ENCODE results near the gene NTM. TPM values are rescaled to one million over a fixed set of nuclear protein-coding genes. Genes with fewer than 3 reads are reported as not detected.

The NTM gene
- total RNA-seq, 1 experiment from 2014 or later, result not detected

DNA sequence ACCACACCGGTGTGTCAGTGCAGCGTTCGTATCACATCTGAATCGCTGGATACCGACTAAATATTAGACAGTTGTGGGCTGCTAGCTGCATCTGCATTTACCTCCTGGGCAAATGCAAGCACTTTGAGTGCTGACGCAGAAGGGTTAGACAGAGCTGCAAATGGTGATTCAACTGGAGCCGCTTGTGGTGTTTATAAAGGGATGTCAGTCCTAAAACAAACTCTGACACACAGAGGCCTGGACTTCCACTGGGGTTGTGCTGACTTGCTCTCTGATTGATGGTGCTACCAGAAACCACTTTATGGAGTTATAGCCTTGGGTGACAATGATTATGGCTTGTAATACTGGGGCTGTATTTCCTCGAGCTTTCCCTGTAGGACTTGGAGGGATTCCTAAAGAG, 374.4 kb downstream of the NTM start:
- Histone ChIP-seq H3K4me3 (replicated peaks in 1 of 2; ENCODE audit: low read depth in 1 of 2, low read length in 2 of 2) (no peak overlapping the region), H3K27ac (ENCODE audit: low read depth, low read length) (no peak overlapping the region), H2AFZ (ENCODE audit: low read depth, low read length, poor library complexity, severe bottlenecking) (no peak overlapping the region), H3K4me2 (ENCODE audit: low read length) (no peak overlapping the region), H3K36me3 (ENCODE audit: control insufficient read depth in 1 of 2, insufficient read depth in 2 of 2, low read length in 2 of 2) (no peaks in the 10 kb centered on the region), H3K9ac (ENCODE audit: low read length) (no peak overlapping the region), H3K9me2 (ENCODE audit: insufficient read depth) (no peaks in the 10 kb centered on the region), H4K20me1 (ENCODE audit: insufficient read depth) (no peaks in the 10 kb centered on the region), H3K4me1 (ENCODE audit: control insufficient read depth in 1 of 2, insufficient read depth in 2 of 2, low read length in 2 of 2) (no peaks in the 10 kb centered on the region), H3K79me2 (ENCODE audit: insufficient read depth, low read length) (no peaks in the 10 kb centered on the region), H3K27me3 (ENCODE audit: insufficient read depth, low read length) (no peaks in the 10 kb centered on the region), H3K9me3 (ENCODE audit: control insufficient read depth in 1 of 2, insufficient read depth in 1 of 2, low read depth in 1 of 2, low read length in 2 of 2) (peaks cover 3% of the 10 kb centered on the region in 2 experiments; a peak in 2 of 4 replicates)
- no peak for DNase-seq (ENCODE audit: low read depth, low spot score)
- CTCF ChIA-PET, result no interaction called here
- TF ChIP-seq POLR2A (IDR thresholded peaks at IDR 0.05; ENCODE audit: borderline replicate concordance, extremely low read depth, insufficient read depth, insufficient read length), result no peak
- no peak for TF ChIP-seq FOSL1 (IDR thresholded peaks at IDR 0.05; ENCODE audit: low read depth)
- TF ChIP-seq, protein P1, sequence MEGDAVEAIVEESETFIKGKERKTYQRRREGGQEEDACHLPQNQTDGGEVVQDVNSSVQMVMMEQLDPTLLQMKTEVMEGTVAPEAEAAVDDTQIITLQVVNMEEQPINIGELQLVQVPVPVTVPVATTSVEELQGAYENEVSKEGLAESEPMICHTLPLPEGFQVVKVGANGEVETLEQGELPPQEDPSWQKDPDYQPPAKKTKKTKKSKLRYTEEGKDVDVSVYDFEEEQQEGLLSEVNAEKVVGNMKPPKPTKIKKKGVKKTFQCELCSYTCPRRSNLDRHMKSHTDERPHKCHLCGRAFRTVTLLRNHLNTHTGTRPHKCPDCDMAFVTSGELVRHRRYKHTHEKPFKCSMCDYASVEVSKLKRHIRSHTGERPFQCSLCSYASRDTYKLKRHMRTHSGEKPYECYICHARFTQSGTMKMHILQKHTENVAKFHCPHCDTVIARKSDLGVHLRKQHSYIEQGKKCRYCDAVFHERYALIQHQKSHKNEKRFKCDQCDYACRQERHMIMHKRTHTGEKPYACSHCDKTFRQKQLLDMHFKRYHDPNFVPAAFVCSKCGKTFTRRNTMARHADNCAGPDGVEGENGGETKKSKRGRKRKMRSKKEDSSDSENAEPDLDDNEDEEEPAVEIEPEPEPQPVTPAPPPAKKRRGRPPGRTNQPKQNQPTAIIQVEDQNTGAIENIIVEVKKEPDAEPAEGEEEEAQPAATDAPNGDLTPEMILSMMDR (IDR thresholded peaks at IDR 0.05 in 2 of 3, conservative IDR thresholded peaks at IDR 0.05 in 1 of 3; ENCODE audit: borderline replicate concordance in 1 of 3, insufficient read depth in 1 of 3, low read depth in 2 of 3, low read length in 2 of 3), result no peak
- no peak for TF ChIP-seq EZH2phosphoT487 (IDR thresholded peaks at IDR 0.05; ENCODE audit: borderline replicate concordance)
- TF ChIP-seq CEBPB (IDR thresholded peaks at IDR 0.05; ENCODE audit: low read depth), result no peak
- TF ChIP-seq RAD21 (IDR thresholded peaks at IDR 0.05; ENCODE audit: low read depth), result no peak
- no peak for TF ChIP-seq SRF (IDR thresholded peaks at IDR 0.05; ENCODE audit: low read depth)
- no peak for TF ChIP-seq YY1 (IDR thresholded peaks at IDR 0.05; ENCODE audit: extremely low read depth, insufficient replicate concordance, low read depth, low read length)
- no peak for TF ChIP-seq SP1 (IDR thresholded peaks at IDR 0.05; ENCODE audit: low read depth)
- TF ChIP-seq ZNF274 (IDR thresholded peaks at IDR 0.05; ENCODE audit: low read depth, low read length), result no peak
- TF ChIP-seq ZFX (IDR thresholded peaks at IDR 0.05), result no peak
- TF ChIP-seq JUND (IDR thresholded peaks at IDR 0.05), result no peak
- RAD21 ChIA-PET (ENCODE audit: low non-redundant PET in 1 of 2, low total read pairs in 2 of 2, uncharacterized antibody in 2 of 2, unreplicated experiment in 2 of 2), result no interaction called here
- no peak for ATAC-seq
- POLR2A ChIA-PET, result no interaction called here
- no TSS peak for BruUV-seq (replicated peaks)
- intact Hi-C loops (cut with micrococcal nuclease), result no loop called here

All from HCT116 (cell line).